GM18907 (cell line): Measurements from ENCODE around the gene KLHL42.

Experiments
- ATAC-seq: cut with Tn5 transposase; IDR thresholded peaks from one replicate; pipeline ENCODE4 v1.9.1; 2021; ENCODE audit warnings: mild to moderate bottlenecking, moderate library complexity; ENCODE audit not compliant: unreplicated experiment

The KLHL42 gene

GRCh38 chr12:27779416-27779919 lies 565 bp upstream of the KLHL42 start:
- ATAC-seq, result peak; percentile 23

- ATAC-seq, result peak; percentile 45
Measured at GRCh38 chr12:27780612-27781408, 777 bp downstream of the KLHL42 start.

- ATAC-seq, result no peak
Measured at GRCh38 chr12:27781680-27782079, 1.6 kb downstream of the KLHL42 start.

- no peak for ATAC-seq
Measured at GRCh38 chr12:27782481-27782880, 2.4 kb downstream of the KLHL42 start.

- ATAC-seq, result no peak
Measured at GRCh38 chr12:27785882-27786570, 6.0 kb downstream of the KLHL42 start.

GRCh38 chr12:27787559-27787958 lies 7.5 kb downstream of the KLHL42 start:
- ATAC-seq, result no peak

- no peak for ATAC-seq
Measured at GRCh38 chr12:27790179-27790578, 10.1 kb downstream of the KLHL42 start.

GRCh38 chr12:27794818-27795584 lies 15.0 kb downstream of the KLHL42 start:
- ATAC-seq, result no peak

- no peak for ATAC-seq
Measured at GRCh38 chr12:27796128-27796527, 16.1 kb downstream of the KLHL42 start.

GRCh38 chr12:27797301-27798025 lies 17.4 kb downstream of the KLHL42 start:
- no peak for ATAC-seq

- no peak for ATAC-seq
Measured at GRCh38 chr12:27800819-27801218, 20.8 kb downstream of the KLHL42 start.

- no peak for ATAC-seq
Measured at GRCh38 chr12:27801630-27802029, 21.6 kb downstream of the KLHL42 start.

GRCh38 chr12:27802511-27802910 lies 22.5 kb downstream of the KLHL42 start:
- no peak for ATAC-seq

GRCh38 chr12:27802936-27803335 lies 22.9 kb downstream of the KLHL42 start:
- no peak for ATAC-seq

- no peak for ATAC-seq
Measured at GRCh38 chr12:27805238-27805637, 25.2 kb downstream of the KLHL42 start.

GRCh38 chr12:27806259-27806658 lies 26.2 kb downstream of the KLHL42 start:
- no peak for ATAC-seq

GRCh38 chr12:27807063-27807703 lies 27.1 kb downstream of the KLHL42 start:
- no peak for ATAC-seq

GRCh38 chr12:27808841-27809240 lies 28.8 kb downstream of the KLHL42 start:
- ATAC-seq, result no peak

GRCh38 chr12:27810756-27811155 lies 30.7 kb downstream of the KLHL42 start:
- ATAC-seq, result no peak

GRCh38 chr12:27812502-27812901 lies 32.5 kb downstream of the KLHL42 start:
- ATAC-seq, result no peak
